Cardiac fibroblast (primary cell): ENCODE data around the gene RNU7-1.

Experiments used
- DNase-seq, 2 donors: peaks; one replicate each; pipeline versions ENCODE4 v3.0.0 to v3.0.0-alpha.2; 2010; ENCODE audit warnings: low read depth in 2 of 2
- H3K4me3 ChIP-seq, 2 donors: replicated peaks in 1 of 2; 1 replicate in 1 of 2; 2 replicates in 1 of 2; pipeline ENCODE4 v1.5.1; 2011; ENCODE audit warnings: low read depth in 2 of 2, low read length in 2 of 2, mild to moderate bottlenecking in 2 of 2, moderate library complexity in 1 of 2
- TF ChIP-seq, protein P1 (sequence below): IDR thresholded peaks from one replicate; pipeline ENCODE4 v1.5.1; 2011; ENCODE audit warnings: low read depth, mild to moderate bottlenecking, low read length, inconsistent platforms

The RNU7-1 gene

DNA sequence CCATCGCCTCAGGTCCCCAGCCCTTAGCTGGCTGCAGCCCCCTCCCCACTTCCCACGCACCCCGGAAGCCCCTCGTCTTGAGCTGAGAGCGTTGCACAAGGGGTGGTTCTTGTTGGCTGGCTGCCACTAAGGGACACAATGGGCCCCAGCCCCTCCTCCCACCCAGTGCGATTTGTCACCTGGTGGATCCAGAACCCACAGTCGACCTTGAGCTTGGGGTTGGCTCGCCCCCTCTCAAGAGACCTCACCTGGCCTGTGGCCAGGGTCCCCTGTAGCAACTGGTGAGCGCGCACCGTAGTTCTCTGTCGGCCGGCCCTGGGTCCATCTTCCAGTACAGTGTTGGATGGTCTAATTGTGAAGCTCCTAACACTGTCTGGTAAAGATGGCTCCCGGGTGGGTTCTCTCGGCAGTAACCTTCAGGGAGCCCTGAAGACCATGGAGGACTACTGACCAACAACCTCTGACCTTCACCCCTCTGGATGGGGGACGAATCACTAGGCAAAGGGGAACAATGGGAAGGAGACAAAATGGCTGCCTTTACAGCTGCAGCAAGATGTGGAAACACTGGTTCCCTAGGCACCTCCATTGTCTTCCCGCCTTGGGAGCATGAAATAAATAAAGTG lies 20.3 kb downstream of the RNU7-1 start:
- DNase-seq, result no peak
- TF ChIP-seq, protein P1, sequence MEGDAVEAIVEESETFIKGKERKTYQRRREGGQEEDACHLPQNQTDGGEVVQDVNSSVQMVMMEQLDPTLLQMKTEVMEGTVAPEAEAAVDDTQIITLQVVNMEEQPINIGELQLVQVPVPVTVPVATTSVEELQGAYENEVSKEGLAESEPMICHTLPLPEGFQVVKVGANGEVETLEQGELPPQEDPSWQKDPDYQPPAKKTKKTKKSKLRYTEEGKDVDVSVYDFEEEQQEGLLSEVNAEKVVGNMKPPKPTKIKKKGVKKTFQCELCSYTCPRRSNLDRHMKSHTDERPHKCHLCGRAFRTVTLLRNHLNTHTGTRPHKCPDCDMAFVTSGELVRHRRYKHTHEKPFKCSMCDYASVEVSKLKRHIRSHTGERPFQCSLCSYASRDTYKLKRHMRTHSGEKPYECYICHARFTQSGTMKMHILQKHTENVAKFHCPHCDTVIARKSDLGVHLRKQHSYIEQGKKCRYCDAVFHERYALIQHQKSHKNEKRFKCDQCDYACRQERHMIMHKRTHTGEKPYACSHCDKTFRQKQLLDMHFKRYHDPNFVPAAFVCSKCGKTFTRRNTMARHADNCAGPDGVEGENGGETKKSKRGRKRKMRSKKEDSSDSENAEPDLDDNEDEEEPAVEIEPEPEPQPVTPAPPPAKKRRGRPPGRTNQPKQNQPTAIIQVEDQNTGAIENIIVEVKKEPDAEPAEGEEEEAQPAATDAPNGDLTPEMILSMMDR, result no peak
- no peak overlapping the region for H3K4me3 ChIP-seq

DNA sequence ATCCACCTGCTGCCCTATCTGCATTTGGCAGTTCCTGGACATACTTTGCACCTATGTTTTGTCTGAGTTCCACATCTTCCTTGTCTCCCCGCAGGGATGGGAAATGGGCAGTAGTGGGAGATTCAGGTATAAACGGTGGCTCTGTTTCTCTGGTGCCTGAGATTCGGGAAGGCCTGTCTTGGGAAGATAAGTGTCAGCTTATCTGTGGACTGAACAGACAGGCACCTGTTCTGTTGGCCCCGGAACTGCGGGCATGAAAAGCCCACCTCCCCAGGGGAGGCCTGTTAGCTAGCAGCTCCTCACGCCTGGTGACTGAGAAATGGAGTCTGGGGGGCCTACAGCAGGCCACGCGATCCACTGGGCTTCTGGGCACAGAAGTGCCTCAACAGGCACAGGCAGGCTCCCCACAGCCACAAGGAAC lies 21.0 kb downstream of the RNU7-1 start:
- DNase-seq, result no peak
- TF ChIP-seq, protein P1, result no peak
- H3K4me3 ChIP-seq, result no peak overlapping the region

DNA sequence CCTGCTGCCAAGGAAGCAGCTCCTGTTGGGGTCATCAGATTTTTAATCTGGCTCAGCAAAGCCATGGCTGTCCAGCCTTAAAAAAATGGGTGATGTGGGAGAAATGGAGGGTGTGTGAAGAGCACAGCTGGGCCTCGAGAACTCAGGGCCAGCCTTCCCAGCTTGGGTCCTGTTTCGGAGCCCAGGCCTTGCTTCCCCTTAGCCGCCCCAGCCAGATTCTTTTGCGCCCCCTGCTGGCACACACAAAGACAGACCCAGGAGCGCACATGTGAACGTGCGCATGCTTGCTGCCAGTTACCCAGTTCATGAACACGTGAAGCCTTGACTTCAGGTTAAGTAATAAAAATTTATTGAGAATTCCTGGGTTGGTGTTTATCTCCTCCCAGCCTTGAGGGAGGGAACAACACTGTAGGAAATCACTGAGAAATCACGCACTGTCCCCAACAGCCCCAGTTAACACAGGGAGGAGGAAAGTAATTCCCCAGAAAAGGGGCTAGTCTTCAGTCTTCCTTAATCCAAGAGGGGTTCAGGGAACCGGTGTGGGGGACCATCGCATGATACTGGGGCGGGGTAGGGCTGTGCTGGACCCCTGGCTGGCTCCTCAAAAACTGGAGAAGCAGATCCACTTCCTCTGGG lies 21.5 kb downstream of the RNU7-1 start:
- H3K4me3 ChIP-seq, result no peak overlapping the region
- DNase-seq, result peak; percentile 91 to 94
- TF ChIP-seq, protein P1, result peak; percentile 84

DNA sequence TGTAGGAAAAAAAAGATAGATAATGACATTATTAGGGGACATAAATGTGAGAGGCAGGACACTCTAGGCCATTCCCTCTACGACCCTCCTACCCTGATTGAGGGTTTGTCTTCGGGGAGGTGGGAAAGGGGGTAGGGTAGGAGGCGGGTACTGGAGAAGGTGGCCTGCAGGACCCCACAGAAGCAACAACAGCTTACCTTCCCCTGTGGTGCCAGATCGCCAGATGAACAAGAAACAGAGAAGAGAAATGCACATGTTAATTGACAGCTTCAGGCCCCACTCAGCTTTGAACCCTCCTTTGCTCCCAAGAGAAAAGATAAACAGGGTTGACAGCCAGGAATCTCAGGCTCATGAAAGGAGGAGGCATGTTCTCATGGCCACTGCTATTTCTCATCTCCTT lies 22.1 kb downstream of the RNU7-1 start:
- no peak overlapping the region for H3K4me3 ChIP-seq
- no peak for DNase-seq
- TF ChIP-seq, protein P1, result no peak

DNA sequence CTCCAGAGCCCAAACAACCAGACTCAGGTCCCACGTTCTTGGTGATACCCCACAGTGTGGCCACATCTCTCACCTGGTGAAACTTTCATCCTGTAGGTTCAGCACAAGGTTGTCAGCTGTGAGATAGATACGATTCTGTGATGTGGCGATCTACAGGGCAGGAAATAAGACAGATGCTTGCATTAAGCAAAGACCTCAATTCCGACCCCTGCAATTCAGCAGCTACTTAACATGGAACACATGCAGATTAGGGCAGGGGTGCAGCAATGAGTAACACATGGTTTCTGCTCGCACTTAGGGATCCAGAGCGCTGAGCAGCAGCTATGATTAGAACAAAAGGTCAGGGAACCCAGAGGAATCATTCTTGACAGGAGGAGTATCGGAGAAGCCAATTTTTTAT lies 22.7 kb downstream of the RNU7-1 start:
- TF ChIP-seq, protein P1, result no peak
- DNase-seq, result no peak
- no peak overlapping the region for H3K4me3 ChIP-seq

DNA sequence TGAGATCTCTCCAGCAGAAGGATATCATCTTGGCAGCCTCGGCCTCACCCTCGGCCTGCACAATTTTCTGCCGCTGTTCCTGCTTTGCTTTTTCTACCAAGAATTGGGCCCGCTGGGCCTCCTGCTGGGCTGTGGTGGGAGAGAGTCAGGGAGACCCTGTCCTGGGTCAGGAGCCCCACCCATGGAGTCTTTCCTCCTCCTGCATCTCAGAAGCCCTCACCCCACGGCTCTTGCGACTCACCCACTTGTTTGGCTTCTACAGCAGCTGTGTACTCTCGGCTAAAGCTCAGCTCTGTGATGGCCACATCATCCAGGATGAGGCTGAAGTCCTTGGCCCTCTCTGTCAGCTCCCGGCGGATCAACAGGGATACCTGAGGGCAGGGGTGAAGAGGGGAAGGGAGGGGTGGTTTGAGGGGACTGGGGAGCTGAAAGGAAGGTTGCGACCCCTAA lies 24.1 kb downstream of the RNU7-1 start:
- no peak overlapping the region for H3K4me3 ChIP-seq
- DNase-seq, result no peak
- TF ChIP-seq, protein P1, result no peak
